ENCODE results near the gene NETO1.

DNA sequence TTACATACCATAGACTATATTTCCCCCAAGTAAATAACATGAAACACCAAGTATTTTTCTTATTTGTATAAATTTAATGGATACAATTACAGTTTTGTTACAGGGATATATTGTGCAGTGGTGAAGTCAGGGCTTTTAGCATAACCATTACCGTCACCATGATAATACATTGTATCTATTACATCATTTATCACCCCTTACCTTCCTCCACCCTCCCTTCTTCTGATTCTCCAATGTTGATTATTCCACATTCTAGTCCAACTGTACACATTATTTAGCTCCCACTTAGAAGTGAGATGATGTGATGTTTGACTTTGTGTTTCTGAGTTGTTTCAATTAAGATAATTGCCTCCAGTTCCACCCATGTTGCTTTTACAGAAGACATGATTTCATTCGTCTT lies 35.2 kb upstream of the NETO1 start:
- TF ChIP-seq, protein P1, sequence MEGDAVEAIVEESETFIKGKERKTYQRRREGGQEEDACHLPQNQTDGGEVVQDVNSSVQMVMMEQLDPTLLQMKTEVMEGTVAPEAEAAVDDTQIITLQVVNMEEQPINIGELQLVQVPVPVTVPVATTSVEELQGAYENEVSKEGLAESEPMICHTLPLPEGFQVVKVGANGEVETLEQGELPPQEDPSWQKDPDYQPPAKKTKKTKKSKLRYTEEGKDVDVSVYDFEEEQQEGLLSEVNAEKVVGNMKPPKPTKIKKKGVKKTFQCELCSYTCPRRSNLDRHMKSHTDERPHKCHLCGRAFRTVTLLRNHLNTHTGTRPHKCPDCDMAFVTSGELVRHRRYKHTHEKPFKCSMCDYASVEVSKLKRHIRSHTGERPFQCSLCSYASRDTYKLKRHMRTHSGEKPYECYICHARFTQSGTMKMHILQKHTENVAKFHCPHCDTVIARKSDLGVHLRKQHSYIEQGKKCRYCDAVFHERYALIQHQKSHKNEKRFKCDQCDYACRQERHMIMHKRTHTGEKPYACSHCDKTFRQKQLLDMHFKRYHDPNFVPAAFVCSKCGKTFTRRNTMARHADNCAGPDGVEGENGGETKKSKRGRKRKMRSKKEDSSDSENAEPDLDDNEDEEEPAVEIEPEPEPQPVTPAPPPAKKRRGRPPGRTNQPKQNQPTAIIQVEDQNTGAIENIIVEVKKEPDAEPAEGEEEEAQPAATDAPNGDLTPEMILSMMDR (conservative IDR thresholded peaks at IDR 0.05), result no peak
- no peak for TF ChIP-seq ZFX (IDR thresholded peaks at IDR 0.05)
